Measurements from ENCODE around the gene COL23A1.
A peak's percentile ranks its signal among the peaks of the same experiment; 100 is the strongest.

Gene COL23A1

DNA sequence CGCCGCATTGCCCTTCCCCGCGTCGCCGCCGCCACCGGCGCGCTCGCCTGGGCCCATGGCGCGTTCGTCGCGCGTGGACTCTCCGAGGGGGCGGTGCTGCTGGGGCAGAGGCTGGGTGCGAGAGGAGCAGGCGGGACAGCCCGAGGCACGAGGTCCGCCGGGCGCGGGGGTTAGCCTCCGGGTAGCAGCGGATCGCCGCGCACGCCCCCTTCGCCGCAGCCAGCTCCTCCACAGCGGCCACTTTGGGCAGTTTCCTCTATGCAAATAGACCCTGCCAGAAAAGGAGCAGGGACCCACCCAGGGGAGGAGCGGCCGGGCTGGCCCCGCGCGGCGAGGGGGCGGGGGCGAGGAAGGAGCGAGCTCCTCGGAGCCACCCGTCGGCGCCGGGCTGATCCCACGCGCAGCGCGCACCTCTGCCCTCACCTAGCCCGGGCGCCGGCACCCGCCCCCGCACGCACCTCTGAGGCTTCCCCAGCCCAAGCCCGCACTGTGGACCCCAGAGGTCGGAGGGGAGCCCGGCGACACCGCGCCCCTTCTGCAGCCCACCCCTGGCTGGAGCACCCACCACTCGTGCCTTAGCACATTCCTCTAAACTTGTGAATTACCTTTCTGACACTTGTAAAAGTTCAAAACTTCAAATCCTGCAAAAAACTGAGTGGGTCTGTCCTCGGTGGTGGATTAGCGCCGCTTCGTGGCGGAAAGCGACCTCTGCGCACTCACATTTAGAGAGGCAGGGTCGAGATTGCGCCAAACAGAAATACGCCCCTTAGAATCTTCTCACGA lies at the start of gene COL23A1:
TSS of gene COL23A1 (minus strand) at position 253 of the 783 bp plus-strand sequence.
- DNase-seq = peak; percentile 38

DNA sequence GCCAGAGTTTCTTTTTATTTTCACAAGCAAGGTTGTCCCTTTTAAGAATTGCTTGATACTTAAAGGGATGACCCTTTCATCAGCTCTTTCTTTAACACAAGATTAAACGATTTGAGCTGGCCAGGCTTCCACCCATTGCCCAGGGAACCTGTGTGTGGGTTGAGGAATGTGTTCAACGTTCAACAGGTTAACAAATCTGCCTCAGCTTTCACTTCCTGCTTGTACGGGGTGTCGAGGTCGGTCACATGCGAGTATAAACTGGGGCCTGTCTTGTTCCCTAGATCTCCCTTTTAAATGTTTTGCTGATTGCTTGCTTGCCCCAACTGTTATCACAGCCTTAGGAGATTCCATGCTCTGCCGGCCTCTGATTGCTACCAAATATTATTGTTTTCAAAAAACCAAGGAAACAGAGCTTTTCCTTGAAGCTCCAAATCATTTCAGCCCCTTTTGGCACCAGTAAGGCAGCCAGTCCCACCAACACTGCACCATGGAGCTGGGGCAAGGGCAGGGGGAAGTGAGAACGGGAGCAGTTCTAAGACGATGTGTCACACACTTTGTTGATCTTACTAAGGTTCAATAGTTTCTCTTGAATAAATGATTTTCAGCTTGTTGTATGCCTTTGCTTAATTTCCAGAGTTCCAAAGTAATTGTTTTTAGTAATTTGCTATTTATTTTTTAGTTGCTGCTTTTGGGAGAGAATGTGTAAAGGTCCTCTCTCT lies 47.3 kb upstream of the COL23A1 start:
- no peak for DNase-seq

DNA sequence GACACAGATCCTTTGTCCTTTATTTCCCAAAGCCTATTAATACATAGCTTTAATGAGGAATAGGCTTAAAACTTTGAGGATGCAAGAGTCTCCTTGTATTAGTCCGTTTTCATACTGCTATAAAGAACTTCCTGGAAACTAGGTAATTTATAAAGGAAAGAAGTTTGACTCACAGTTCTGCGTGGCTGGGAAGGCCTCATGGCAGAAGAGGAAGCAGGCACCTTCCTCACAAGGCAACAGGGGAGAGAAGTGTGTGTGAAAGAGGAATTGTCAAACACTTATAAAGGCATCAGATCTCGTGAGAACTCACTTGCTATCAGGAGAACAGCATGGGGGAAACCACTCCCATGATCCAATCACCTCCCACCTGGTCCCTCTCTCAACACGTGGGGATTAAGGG lies 42.1 kb upstream of the COL23A1 start:
- no peak for DNase-seq

DNA sequence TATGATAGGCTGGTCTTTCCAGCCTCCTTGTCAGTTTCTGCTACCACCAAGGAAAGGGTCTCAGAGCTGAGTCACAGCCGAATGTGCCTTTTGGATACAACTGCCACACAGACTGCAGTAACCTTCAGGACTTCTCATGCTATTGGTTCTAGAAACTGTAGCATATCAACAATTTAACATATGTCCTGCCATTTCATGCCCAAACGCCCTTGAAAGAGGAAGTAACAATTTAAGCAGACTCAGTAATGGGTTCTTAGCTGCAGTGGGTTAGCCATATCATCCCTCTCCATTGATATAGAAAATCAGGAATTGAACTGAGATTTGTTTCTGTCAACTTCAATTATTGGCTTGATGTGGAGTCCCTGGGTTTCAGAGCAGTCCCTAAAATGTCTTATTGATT lies 40.8 kb upstream of the COL23A1 start:
- DNase-seq = no peak

DNA sequence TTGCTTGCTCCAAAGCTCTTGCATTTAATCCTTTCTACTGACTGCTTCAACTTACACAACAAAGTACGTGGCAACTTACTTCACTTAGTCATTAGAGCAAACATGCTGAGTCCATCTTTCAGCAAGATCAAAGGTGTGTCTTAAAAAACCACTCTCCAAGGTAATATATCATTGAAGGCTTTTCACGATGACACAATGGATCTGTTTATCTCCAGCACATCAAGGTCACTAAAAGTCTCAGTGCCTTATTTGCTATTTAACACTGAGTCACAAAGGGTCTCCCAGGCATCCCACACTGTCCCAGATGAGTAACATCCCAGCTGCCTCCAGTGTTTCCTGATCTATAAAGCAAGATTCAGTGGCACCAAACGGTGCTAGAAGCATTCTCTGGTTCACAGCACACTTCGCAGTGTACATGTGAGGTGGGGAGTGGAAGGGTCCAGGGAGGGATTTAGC lies 40.3 kb upstream of the COL23A1 start:
- DNase-seq = no peak

GRCh38 chr5:178627259-178627598 lies 37.0 kb upstream of the COL23A1 start:
- DNase-seq = no peak

DNA sequence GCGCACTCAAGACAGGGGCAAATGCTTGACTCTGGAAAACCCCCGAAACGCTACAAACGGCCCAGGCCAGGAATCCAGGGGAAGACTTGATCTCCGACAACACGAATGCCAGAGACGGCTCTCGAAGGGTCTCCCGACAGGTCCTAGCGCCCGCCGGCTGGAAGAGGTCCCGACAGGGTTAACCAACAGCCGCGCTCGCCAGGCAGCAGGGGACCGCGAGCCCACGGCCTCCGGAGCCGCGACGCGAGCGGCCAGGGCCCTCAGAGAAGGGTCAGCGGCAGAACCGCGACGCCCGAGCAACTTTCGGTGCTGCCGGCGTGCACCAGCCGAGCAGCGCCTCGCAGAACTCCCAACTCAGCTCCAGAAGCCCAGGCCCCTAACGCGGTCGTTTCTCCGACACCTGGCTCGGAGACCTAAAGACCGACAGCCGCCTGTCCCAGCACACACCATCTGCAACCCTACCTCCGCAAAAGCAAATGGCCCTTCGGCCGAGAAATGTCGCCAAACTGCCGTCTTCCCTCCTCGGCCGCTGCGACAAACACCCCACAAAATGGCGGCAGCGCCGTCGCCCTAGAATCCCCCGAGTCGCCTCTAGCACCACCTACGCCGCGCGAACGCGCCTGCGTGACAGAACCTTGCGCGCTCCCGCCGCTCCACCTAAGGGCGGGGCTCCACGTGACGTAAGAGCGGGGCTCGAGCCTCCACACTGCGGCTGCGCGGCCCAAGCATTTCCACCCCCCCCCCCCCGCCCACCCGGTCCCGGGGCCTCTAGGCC lies 36.5 kb upstream of the COL23A1 start, which contains the start of gene CLK4:
TSS of gene CLK4 (minus strand) at position 567 of the 775 bp plus-strand sequence. CDS start 3,634 bp downstream, outside the sequence.
- DNase-seq = peak; percentile 97

DNA sequence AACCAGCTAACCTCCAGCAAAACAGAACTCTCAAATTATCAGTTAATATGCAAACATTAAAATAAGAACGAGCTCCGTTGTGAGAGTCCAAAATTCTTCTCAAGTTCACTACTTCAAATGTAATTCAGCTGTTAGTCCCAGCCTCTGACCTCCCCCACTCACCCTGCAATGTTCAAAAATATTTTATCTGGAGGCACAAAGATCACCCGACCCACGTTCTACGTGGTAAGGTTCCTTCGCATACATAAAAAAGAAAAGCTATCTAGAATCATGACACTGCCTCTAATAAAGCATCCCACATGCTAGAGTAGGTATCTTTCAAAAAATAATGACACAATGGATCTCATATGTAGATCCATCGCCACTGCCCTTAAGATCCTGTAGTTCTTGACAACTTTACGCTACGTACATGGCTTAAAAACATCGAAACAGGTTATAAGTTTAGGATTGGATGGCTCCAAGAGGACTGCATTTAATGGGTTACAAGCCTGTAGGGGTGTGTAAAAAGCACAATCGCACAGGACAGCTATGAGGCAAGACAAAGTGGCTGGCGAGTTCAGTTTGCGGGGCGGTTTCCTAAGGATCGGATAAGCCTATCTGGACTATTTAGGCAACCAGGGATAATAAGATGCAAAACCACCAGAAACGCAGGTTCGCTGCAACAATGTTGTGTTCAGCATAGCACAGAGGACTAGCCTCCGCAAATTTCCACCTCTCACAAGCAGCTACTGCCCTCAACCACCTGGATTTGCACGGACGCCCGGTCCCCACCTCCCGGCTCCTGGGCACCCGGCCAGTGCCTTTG lies 35.7 kb upstream of the COL23A1 start:
- DNase-seq = peak; percentile 28

GRCh38 chr5:178624631-178625546 lies 34.7 kb upstream of the COL23A1 start:
- DNase-seq = no peak

DNA sequence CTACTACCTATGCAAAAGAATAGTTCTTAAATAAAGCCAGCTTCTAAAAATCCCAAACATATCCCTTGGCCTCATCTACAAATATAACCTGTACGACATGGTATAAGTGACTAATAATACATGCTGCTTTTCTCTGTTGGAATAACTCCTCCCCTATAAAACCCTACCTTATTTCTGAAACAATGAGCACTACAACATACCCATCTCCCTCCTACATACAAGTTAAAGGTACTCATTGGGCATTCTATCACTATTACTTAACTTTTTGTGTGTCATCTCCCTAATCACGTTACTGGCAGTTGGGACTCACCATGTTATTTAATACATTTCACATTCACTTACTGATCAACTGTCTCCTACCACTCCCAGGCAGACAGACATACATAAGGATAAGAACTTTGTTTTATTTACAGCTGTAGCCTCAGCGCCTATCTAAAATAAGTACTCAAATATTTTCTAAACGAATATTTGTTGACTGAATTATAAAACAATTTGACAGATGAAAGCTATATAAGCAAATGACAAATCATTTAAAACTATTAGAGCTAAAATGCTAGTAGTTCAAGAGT lies 32.6 kb upstream of the COL23A1 start:
- DNase-seq = no peak

GRCh38 chr5:178619390-178619789 lies 29.2 kb upstream of the COL23A1 start:
- no peak for DNase-seq

DNA sequence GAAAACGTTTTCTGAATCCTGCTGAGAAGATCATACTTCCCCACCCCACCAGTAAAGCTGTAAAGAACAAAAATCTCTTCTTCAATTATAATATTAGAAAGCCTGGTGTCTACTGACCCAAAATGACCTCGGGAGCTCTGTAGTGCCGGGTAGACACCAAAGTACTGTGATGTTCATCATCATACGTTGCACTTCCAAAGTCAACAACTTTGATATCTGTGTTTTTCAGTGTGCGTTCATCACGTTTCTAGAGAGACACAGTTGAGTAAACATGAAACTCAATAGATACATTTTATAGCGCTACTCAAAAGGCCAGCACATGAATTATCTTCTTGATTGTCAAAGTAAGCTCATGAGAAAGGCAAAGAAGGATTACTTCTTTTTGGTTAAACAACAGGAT lies 22.1 kb upstream of the COL23A1 start:
- DNase-seq = no peak

DNA sequence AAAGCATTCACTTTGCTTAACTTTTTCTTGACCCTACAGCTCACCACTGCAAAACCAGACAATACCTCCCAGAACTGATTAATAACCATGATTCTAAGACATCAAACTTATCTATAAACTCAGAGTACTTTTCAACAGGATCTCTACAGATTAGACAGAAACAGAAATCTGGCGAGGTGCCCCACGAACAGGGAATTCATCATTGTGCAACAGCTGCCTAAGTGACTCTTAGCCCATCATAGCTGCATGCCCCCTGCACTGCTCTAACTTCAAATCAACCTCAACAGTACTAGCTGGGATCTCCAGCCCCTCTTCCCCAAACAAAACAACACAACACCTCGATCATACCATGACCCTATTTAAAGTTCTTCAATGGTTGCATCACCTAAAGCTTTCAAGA lies 16.1 kb upstream of the COL23A1 start:
- DNase-seq = no peak

- DNase-seq = no peak
Measured at GRCh38 chr5:178605788-178606187, 15.6 kb upstream of the COL23A1 start.

DNA sequence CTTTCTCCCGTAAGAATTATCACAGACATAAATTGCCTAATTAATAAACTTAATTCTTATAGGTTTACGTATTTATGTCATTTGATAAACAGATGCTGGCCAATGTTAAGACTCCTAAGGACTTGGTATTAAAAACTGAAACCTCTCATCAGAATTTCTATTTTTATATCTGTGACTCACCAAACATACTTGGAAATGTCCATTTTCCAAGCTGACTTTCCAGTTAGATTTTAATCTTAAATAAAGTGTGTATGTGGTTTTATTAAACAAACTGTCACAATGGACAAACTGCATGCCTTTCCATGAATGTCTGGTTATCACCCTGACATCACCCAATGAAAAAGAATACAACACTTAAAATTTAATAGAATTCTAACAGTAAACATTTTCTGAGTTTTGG lies 12.6 kb upstream of the COL23A1 start:
- DNase-seq = no peak

- no peak for DNase-seq
Measured at GRCh38 chr5:178595750-178596149, 5.6 kb upstream of the COL23A1 start.

GRCh38 chr5:178595150-178595549 lies 5.0 kb upstream of the COL23A1 start:
- no peak for DNase-seq

DNA sequence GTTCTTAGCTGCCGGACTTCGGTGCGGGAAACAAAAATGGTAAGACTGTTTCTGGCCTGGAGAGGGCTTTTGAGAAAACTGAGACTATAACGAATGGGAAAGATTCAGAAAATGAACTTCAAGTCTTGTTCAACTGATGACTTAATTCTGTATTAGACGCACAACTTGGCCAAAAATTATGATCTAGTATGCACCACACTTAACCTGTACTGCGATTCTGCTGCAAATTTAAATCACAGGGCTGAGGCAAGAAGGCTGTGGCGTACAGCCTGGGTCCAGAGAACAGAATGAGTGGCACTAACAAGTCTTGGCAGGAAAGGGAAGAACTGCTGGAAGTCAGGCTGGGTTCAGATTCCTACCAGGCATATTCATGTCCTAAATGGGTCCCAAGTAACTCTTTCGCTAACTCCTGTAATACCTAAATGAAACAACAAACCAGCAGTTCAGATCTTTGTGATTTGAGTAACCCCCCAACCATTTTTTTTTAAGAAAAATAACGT lies 781 bp upstream of the COL23A1 start:
- no peak for DNase-seq

GRCh38 chr5:178589180-178590140 lies 733 bp downstream of the COL23A1 start:
- DNase-seq = no peak

GRCh38 chr5:178588769-178589168 lies 1.4 kb downstream of the COL23A1 start:
- DNase-seq = no peak

All from CD4-positive, alpha-beta T cell treated with Interleukin-21 for 1 hour (primary cell).